NCI-H526 (cell line): ENCODE results near the gene TASP1.
"Not testable (repeated sequence)": the region's sequence is repeated elsewhere in the genome, so short reads cannot be mapped to it uniquely, and the experiment has no call there.

ENCODE experiments used
- DNase-seq, 2 experiments: peaks; one replicate each; lab custom pipeline; 2025; lab: John Stamatoyannopoulos, UW

The TASP1 gene

GRCh38 chr20:13648291-13649228 lies 9.8 kb upstream of the TASP1 start:
- no peak for DNase-seq

GRCh38 chr20:13644010-13644409 lies 5.3 kb upstream of the TASP1 start:
- DNase-seq = peak; percentile 16 to 26

GRCh38 chr20:13639150-13639497 lies 392 bp upstream of the TASP1 start:
- DNase-seq = no peak

GRCh38 chr20:13638162-13638495 lies 603 bp downstream of the TASP1 start:
- peak; percentile 68 to 70 for DNase-seq

- DNase-seq = no peak
Measured at GRCh38 chr20:13632431-13632830, 6.3 kb downstream of the TASP1 start.

- not testable (repeated sequence) for DNase-seq
Measured at GRCh38 chr20:13627525-13627924, 11.2 kb downstream of the TASP1 start.

- no peak for DNase-seq
Measured at GRCh38 chr20:13626724-13627123, 12.0 kb downstream of the TASP1 start.

- DNase-seq = no peak
Measured at GRCh38 chr20:13625304-13625979, 13.3 kb downstream of the TASP1 start.

- DNase-seq = not testable (repeated sequence)
Measured at GRCh38 chr20:13619415-13619814, 19.3 kb downstream of the TASP1 start.

GRCh38 chr20:13618456-13618855 lies 20.3 kb downstream of the TASP1 start:
- DNase-seq = not testable (repeated sequence)

GRCh38 chr20:13617585-13617984 lies 21.1 kb downstream of the TASP1 start:
- not testable (repeated sequence) for DNase-seq

GRCh38 chr20:13616713-13617112 lies 22.0 kb downstream of the TASP1 start:
- DNase-seq = not testable (repeated sequence)

- no peak for DNase-seq
Measured at GRCh38 chr20:13613917-13614316, 24.8 kb downstream of the TASP1 start.

GRCh38 chr20:13611611-13612125 lies 27.1 kb downstream of the TASP1 start:
- no peak for DNase-seq

- DNase-seq = peak in 1 of 2 experiments; percentile 17
Measured at GRCh38 chr20:13610184-13610583, 28.5 kb downstream of the TASP1 start.

GRCh38 chr20:13608066-13608465 lies 30.7 kb downstream of the TASP1 start:
- DNase-seq = no peak

GRCh38 chr20:13593423-13593822 lies 45.3 kb downstream of the TASP1 start:
- DNase-seq = not testable (repeated sequence)

- no peak for DNase-seq
Measured at GRCh38 chr20:13588049-13588448, 50.7 kb downstream of the TASP1 start.

- no peak for DNase-seq
Measured at GRCh38 chr20:13587370-13587769, 51.4 kb downstream of the TASP1 start.

- no peak for DNase-seq
Measured at GRCh38 chr20:13586133-13586532, 52.6 kb downstream of the TASP1 start.

GRCh38 chr20:13581451-13581850 lies 57.3 kb downstream of the TASP1 start:
- no peak for DNase-seq

GRCh38 chr20:13580707-13581106 lies 58.0 kb downstream of the TASP1 start:
- DNase-seq = no peak

GRCh38 chr20:13574071-13574470 lies 64.7 kb downstream of the TASP1 start:
- DNase-seq = no peak
